ENCODE results near the gene NGF.
"Not testable (repeated sequence)": the region's sequence is repeated elsewhere in the genome, so short reads cannot be mapped to it uniquely, and the experiment has no call there.

The NGF gene

GRCh38 chr1:115310581-115311473 lies 27.2 kb downstream of the NGF start:
- TF ChIP-seq, protein P1, sequence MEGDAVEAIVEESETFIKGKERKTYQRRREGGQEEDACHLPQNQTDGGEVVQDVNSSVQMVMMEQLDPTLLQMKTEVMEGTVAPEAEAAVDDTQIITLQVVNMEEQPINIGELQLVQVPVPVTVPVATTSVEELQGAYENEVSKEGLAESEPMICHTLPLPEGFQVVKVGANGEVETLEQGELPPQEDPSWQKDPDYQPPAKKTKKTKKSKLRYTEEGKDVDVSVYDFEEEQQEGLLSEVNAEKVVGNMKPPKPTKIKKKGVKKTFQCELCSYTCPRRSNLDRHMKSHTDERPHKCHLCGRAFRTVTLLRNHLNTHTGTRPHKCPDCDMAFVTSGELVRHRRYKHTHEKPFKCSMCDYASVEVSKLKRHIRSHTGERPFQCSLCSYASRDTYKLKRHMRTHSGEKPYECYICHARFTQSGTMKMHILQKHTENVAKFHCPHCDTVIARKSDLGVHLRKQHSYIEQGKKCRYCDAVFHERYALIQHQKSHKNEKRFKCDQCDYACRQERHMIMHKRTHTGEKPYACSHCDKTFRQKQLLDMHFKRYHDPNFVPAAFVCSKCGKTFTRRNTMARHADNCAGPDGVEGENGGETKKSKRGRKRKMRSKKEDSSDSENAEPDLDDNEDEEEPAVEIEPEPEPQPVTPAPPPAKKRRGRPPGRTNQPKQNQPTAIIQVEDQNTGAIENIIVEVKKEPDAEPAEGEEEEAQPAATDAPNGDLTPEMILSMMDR (IDR thresholded peaks at IDR 0.05): no peak
- TF ChIP-seq ZFX (IDR thresholded peaks at IDR 0.05; ENCODE audit: borderline replicate concordance): no peak
- no peak overlapping the region for H3K27ac ChIP-seq

GRCh38 chr1:115309504-115309903 lies 28.5 kb downstream of the NGF start:
- H3K27ac ChIP-seq: not testable (repeated sequence)

GRCh38 chr1:115308969-115309368 lies 29.1 kb downstream of the NGF start:
- TF ChIP-seq, protein P1 (IDR thresholded peaks at IDR 0.05): no peak
- TF ChIP-seq ZFX (IDR thresholded peaks at IDR 0.05; ENCODE audit: borderline replicate concordance): no peak
- H3K27ac ChIP-seq: no peak overlapping the region

GRCh38 chr1:115307661-115308060 lies 30.4 kb downstream of the NGF start:
- no peak overlapping the region for H3K27ac ChIP-seq
- TF ChIP-seq, protein P1 (IDR thresholded peaks at IDR 0.05): no peak
- TF ChIP-seq ZFX (IDR thresholded peaks at IDR 0.05; ENCODE audit: borderline replicate concordance): no peak

DNA sequence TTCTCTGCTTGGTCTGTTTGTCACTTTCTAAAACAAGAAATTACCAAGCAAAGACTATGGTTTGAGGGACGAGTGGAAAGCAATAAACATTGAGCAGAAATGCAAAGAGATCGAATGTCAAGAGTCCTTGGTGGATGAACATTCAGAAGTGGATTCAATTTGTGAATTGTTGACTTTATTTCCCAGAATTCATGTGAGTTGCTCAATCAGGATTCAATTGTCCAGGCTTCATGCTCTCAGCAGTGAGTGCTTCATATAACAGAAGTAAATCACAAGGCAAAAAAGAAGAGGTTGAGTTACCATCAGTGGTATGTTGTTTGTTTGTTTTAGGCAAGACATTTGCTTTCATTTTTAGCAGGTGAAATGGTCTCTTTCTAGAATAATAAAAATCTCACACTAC lies 31.9 kb downstream of the NGF start:
- TF ChIP-seq, protein P1 (IDR thresholded peaks at IDR 0.05): no peak
- no peak overlapping the region for H3K27ac ChIP-seq

- no peak overlapping the region for H3K27ac ChIP-seq
- TF ChIP-seq, protein P1 (IDR thresholded peaks at IDR 0.05): no peak
- TF ChIP-seq ZFX (IDR thresholded peaks at IDR 0.05; ENCODE audit: borderline replicate concordance): no peak
These were observed 34.7 kb downstream of the NGF start for GRCh38 chr1:115303364-115303763.

- TF ChIP-seq ZFX (IDR thresholded peaks at IDR 0.05; ENCODE audit: borderline replicate concordance): no peak
- TF ChIP-seq, protein P1 (IDR thresholded peaks at IDR 0.05): no peak
- H3K27ac ChIP-seq: no peak overlapping the region
These were observed 35.6 kb downstream of the NGF start for GRCh38 chr1:115302390-115302961.

Data from 22Rv1 (cell line).